Stimulated activated CD4-positive, alpha-beta T cell treated with anti-CD3 and anti-CD28 coated beads, Interleukin-4, amount 100 ng/mL, for 24 hours (primary cell): ENCODE measurements around the gene ANGEL2.
"Not testable (repeated sequence)": the region's sequence is repeated elsewhere in the genome, so short reads cannot be mapped to it uniquely, and the experiment has no call there.

Experiments used
- DNase-seq: peaks from one replicate; pipeline ENCODE4 v3.0.0-alpha.2; 2020

ANGEL2 gene

GRCh38 chr1:212974711-212975110, 41.0 kb downstream of the ANGEL2 start:
- no peak for DNase-seq

- DNase-seq, result no peak
Observed at GRCh38 chr1:212973899-212974298, 41.8 kb downstream of the ANGEL2 start.

- no peak for DNase-seq
Observed at GRCh38 chr1:212973426-212973825, 42.2 kb downstream of the ANGEL2 start.

GRCh38 chr1:212971312-212971711, 44.4 kb downstream of the ANGEL2 start:
- DNase-seq, result no peak

GRCh38 chr1:212970085-212970484, 45.6 kb downstream of the ANGEL2 start:
- DNase-seq, result no peak

- no peak for DNase-seq
Observed at GRCh38 chr1:212968368-212968863, 47.3 kb downstream of the ANGEL2 start.

GRCh38 chr1:212967801-212968200, 47.9 kb downstream of the ANGEL2 start:
- no peak for DNase-seq

GRCh38 chr1:212966616-212967015, 49.1 kb downstream of the ANGEL2 start:
- no peak for DNase-seq

GRCh38 chr1:212964993-212965392, 50.7 kb downstream of the ANGEL2 start:
- not testable (repeated sequence) for DNase-seq

GRCh38 chr1:212964102-212964501, 51.6 kb downstream of the ANGEL2 start:
- DNase-seq, result no peak

- no peak for DNase-seq
Observed at GRCh38 chr1:212962509-212962908, 53.2 kb downstream of the ANGEL2 start.

- DNase-seq, result no peak
Observed at GRCh38 chr1:212960932-212961331, 54.7 kb downstream of the ANGEL2 start.

- no peak for DNase-seq
Observed at GRCh38 chr1:212959266-212960220, 56.1 kb downstream of the ANGEL2 start.

- no peak for DNase-seq
Observed at GRCh38 chr1:212958175-212958574, 57.5 kb downstream of the ANGEL2 start.

GRCh38 chr1:212957546-212957945, 58.1 kb downstream of the ANGEL2 start:
- DNase-seq, result no peak

GRCh38 chr1:212955961-212956620, 59.6 kb downstream of the ANGEL2 start:
- no peak for DNase-seq

- no peak for DNase-seq
Observed at GRCh38 chr1:212955098-212955497, 60.6 kb downstream of the ANGEL2 start.

GRCh38 chr1:212954514-212954913, 61.2 kb downstream of the ANGEL2 start:
- no peak for DNase-seq

- no peak for DNase-seq
Observed at GRCh38 chr1:212953321-212953720, 62.3 kb downstream of the ANGEL2 start.

GRCh38 chr1:212952641-212952976, 63.1 kb downstream of the ANGEL2 start:
- DNase-seq, result no peak

GRCh38 chr1:212951947-212952640, 63.6 kb downstream of the ANGEL2 start:
- no peak for DNase-seq

- DNase-seq, result no peak
Observed at GRCh38 chr1:212951126-212951946, 64.3 kb downstream of the ANGEL2 start.
